ENCODE results near the gene PITPNB.

- no peak for TF ChIP-seq EP300 (IDR thresholded peaks at IDR 0.05; ENCODE audit: low read depth)
- TF ChIP-seq POLR2A (IDR thresholded peaks at IDR 0.05): no peak
- TF ChIP-seq CTCF (IDR thresholded peaks at IDR 0.05): peak; percentile 74 to 84 (median 80)
- TF ChIP-seq POLR2AphosphoS5 (IDR thresholded peaks at IDR 0.05): no peak
These were observed 38.2 kb downstream of the PITPNB start for GRCh38 chr22:27880778-27881394.
